RWPE2 (cell line): ENCODE data around the gene WNT6.
A peak's percentile ranks its signal among the peaks of the same experiment; 100 is the strongest.

ENCODE experiments used
- ATAC-seq: fragments of 200-7000 bp; cut with Tn5 transposase; 3 replicates; pipeline ENCODE4 v1.9.1; 2021; ENCODE audit warnings: low read depth
- DNase-seq: peaks from one replicate; pipeline ENCODE4 v3.0.0-alpha.2; 2020; ENCODE audit warnings: low spot score
- H3K27ac ChIP-seq: fragments of 450-650 bp; 2 replicates; pipeline ENCODE4 v1.5.1; 2017; ENCODE audit warnings: mild to moderate bottlenecking; ENCODE audit not compliant: poor library complexity, severe bottlenecking
- H3K27me3 ChIP-seq: fragments of 250-450 bp; sonication (Bioruptor Pico); 2 replicates; pipeline ENCODE4 v1.5.1; 2021; ENCODE audit warnings: mild to moderate bottlenecking, moderate library complexity; ENCODE audit not compliant: insufficient read depth, poor library complexity, severe bottlenecking
- H3K36me3 ChIP-seq: fragments of 250-450 bp; sonication (Bioruptor Pico); 2 replicates; pipeline ENCODE4 v1.5.1; 2020; ENCODE audit warnings: low read depth, mild to moderate bottlenecking, moderate library complexity
- H3K4me1 ChIP-seq: fragments of 250-450 bp; sonication (Bioruptor Pico); 2 replicates; pipeline ENCODE4 v1.5.1; 2021; ENCODE audit warnings: mild to moderate bottlenecking, moderate library complexity; ENCODE audit not compliant: insufficient read depth, poor library complexity, severe bottlenecking
- H3K4me3 ChIP-seq: fragments of 250-450 bp; sonication (Bioruptor Pico); 2 replicates; pipeline ENCODE4 v1.5.1; 2021; ENCODE audit warnings: mild to moderate bottlenecking, moderate library complexity; ENCODE audit not compliant: severe bottlenecking
- H3K9me3 ChIP-seq: fragments of 250-450 bp; sonication (Bioruptor Pico); 2 replicates; pipeline ENCODE4 v1.5.1; 2021; ENCODE audit warnings: mild to moderate bottlenecking, moderate library complexity; ENCODE audit not compliant: severe bottlenecking
- TF ChIP-seq, protein P1 (sequence below): fragments of 450-650 bp; IDR thresholded peaks from one replicate; pipeline ENCODE4 v1.5.1; 2017; ENCODE audit warnings: mild to moderate bottlenecking, moderate library complexity; ENCODE audit not compliant: poor library complexity, severe bottlenecking

The WNT6 gene

DNA sequence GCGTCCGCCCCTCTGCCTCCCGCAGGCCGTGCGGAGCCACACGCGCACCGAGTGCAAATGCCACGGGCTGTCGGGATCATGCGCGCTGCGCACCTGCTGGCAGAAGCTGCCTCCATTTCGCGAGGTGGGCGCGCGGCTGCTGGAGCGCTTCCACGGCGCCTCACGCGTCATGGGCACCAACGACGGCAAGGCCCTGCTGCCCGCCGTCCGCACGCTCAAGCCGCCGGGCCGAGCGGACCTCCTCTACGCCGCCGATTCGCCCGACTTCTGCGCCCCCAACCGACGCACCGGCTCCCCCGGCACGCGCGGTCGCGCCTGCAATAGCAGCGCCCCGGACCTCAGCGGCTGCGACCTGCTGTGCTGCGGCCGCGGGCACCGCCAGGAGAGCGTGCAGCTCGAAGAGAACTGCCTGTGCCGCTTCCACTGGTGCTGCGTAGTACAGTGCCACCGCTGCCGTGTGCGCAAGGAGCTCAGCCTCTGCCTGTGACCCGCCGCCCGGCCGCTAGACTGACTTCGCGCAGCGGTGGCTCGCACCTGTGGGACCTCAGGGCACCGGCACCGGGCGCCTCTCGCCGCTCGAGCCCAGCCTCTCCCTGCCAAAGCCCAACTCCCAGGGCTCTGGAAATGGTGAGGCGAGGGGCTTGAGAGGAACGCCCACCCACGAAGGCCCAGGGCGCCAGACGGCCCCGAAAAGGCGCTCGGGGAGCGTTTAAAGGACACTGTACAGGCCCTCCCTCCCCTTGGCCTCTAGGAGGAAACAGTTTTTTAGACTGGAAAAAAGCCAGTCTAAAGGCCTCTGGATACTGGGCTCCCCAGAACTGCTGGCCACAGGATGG, 14.0 kb downstream of the WNT6 start:
- no peaks in the 10 kb centered on the region for H3K4me1 ChIP-seq
- H3K36me3 ChIP-seq = no peaks in the 10 kb centered on the region
- no peaks in the 10 kb centered on the region for H3K27me3 ChIP-seq
- no peak for ATAC-seq
- no peaks in the 10 kb centered on the region for H3K9me3 ChIP-seq
- TF ChIP-seq, protein P1, sequence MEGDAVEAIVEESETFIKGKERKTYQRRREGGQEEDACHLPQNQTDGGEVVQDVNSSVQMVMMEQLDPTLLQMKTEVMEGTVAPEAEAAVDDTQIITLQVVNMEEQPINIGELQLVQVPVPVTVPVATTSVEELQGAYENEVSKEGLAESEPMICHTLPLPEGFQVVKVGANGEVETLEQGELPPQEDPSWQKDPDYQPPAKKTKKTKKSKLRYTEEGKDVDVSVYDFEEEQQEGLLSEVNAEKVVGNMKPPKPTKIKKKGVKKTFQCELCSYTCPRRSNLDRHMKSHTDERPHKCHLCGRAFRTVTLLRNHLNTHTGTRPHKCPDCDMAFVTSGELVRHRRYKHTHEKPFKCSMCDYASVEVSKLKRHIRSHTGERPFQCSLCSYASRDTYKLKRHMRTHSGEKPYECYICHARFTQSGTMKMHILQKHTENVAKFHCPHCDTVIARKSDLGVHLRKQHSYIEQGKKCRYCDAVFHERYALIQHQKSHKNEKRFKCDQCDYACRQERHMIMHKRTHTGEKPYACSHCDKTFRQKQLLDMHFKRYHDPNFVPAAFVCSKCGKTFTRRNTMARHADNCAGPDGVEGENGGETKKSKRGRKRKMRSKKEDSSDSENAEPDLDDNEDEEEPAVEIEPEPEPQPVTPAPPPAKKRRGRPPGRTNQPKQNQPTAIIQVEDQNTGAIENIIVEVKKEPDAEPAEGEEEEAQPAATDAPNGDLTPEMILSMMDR = no peak
- H3K4me3 ChIP-seq = no peak overlapping the region
- H3K27ac ChIP-seq = no peak overlapping the region
- DNase-seq = no peak

DNA sequence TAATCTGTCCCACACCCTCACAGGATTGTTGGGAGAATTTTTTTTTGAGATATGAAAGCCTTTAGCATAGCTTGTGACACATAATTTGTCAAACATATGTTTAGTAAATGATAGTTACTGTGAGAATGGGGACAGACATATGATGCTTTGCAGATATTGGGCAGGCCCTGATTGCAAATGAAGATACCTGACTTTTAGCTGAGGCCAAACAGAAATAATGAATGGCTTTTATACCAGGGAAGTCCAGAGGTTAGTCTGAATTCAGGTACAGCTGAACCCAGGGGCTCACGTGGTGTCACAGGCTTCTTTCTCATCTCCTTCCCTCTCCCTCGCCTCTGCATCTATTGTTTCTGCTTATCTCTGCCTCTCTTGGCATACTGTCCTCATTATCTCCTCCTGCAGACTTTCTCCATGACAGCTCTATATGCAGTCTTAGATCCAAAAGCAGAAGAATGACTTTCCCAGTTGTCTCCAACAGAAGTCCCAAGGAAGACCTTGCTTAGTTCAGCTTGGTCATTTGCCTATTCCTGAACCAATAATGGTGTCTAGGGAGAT, 16.2 kb downstream of the WNT6 start:
- Histone ChIP-seq H3K36me3 (no peaks in the 10 kb centered on the region), H3K27ac (no peak overlapping the region), H3K27me3 (no peaks in the 10 kb centered on the region), H3K9me3 (no peaks in the 10 kb centered on the region), H3K4me1 (no peaks in the 10 kb centered on the region), H3K4me3 (no peak overlapping the region)
- TF ChIP-seq, protein P1 = no peak
- DNase-seq = no peak
- no peak for ATAC-seq

GRCh38 chr2:218876562-218877219, 17.1 kb downstream of the WNT6 start:
- Histone ChIP-seq H3K36me3 (no peaks in the 10 kb centered on the region), H3K4me1 (no peaks in the 10 kb centered on the region), H3K27ac (no peak overlapping the region), H3K27me3 (no peaks in the 10 kb centered on the region), H3K9me3 (no peaks in the 10 kb centered on the region), H3K4me3 (no peak overlapping the region)
- ATAC-seq (peak; percentile 39; the same call in 2 of the 3 replicates), DNase-seq (no peak)
- TF ChIP-seq, protein P1 = peak; percentile 94

- Histone ChIP-seq H3K4me3 (no peak overlapping the region), H3K36me3 (no peaks in the 10 kb centered on the region), H3K27me3 (no peaks in the 10 kb centered on the region), H3K27ac (no peak overlapping the region), H3K9me3 (no peaks in the 10 kb centered on the region), H3K4me1 (peaks cover under 1% of the 10 kb centered on the region)
- no peak for DNase-seq
- ATAC-seq = no peak
- TF ChIP-seq, protein P1 = no peak
These were observed 17.7 kb downstream of the WNT6 start for GRCh38 chr2:218877331-218877730.

- Histone ChIP-seq H3K27ac (no peak overlapping the region), H3K4me1 (peaks cover 6% of the 10 kb centered on the region)
These were observed 18.3 kb downstream of the WNT6 start for GRCh38 chr2:218877891-218878290.

More at GRCh38 chr2:218877891-218878290, 18.3 kb downstream of the WNT6 start:
- ATAC-seq (no peak), DNase-seq (no peak)
- Histone ChIP-seq H3K4me3 (no peak overlapping the region), H3K27me3 (no peaks in the 10 kb centered on the region), H3K9me3 (no peaks in the 10 kb centered on the region), H3K36me3 (no peaks in the 10 kb centered on the region)
- TF ChIP-seq, protein P1 = no peak
